WTC11 (cell line): ENCODE data around the gene YTHDF1. TPM values are rescaled to one million over a fixed set of nuclear protein-coding genes. Genes with fewer than 3 reads are reported as not detected.

ENCODE experiments used
- CBFB ChIP-seq: sonication (generic); formaldehyde crosslinking; IDR thresholded peaks from 2 replicates; pipeline ENCODE4 v1.8.1; 2022; ENCODE audit warnings: mild to moderate bottlenecking, low read depth, missing genetic modification reagents
- CREB1 ChIP-seq: sonication (generic); formaldehyde crosslinking; IDR thresholded peaks from 2 replicates; pipeline ENCODE4 v1.8.0; 2023; ENCODE audit warnings: mild to moderate bottlenecking, missing genetic modification reagents
- EMX1 ChIP-seq: fragments of 250-450 bp; sonication (Bioruptor Pico); IDR thresholded peaks from 2 replicates; pipeline ENCODE4 v1.8.0; 2021; ENCODE audit warnings: mild to moderate bottlenecking
- FOXJ3 ChIP-seq: sonication (generic); formaldehyde crosslinking; IDR thresholded peaks from 2 replicates; pipeline ENCODE4 v1.9.0; 2021; ENCODE audit warnings: missing genetic modification reagents, mild to moderate bottlenecking, borderline replicate concordance
- GABPB1 ChIP-seq: sonication (generic); formaldehyde crosslinking; IDR thresholded peaks from 2 replicates; pipeline ENCODE4 v1.8.1; 2023; ENCODE audit warnings: mild to moderate bottlenecking, missing genetic modification reagents
- NFYB ChIP-seq: sonication (generic); formaldehyde crosslinking; conservative IDR thresholded peaks from 2 replicates; pipeline ENCODE4 v1.8.0; 2022; ENCODE audit warnings: low read depth, missing genetic modification reagents
- NR3C1 ChIP-seq: sonication (generic); formaldehyde crosslinking; conservative IDR thresholded peaks from 2 replicates; pipeline ENCODE4 v1.8.1; 2023; ENCODE audit warnings: low read depth, mild to moderate bottlenecking, missing genetic modification reagents
- TP53 ChIP-seq: sonication (generic); formaldehyde crosslinking; IDR thresholded peaks from 2 replicates; pipeline ENCODE4 v1.8.1; 2023; ENCODE audit warnings: mild to moderate bottlenecking, missing genetic modification reagents
- ZNF396 ChIP-seq: fragments of 250-450 bp; sonication (Bioruptor Pico); IDR thresholded peaks from 2 replicates; pipeline ENCODE4 v1.8.0; 2021; ENCODE audit warnings: mild to moderate bottlenecking, moderate library complexity, borderline replicate concordance
- total RNA-seq: library from RNA; stranded (reverse); gene quantifications from 3 replicates; pipeline ENCODE4 v1.2.3, GENCODE V29; 2021
- TF ChIP-seq, protein P1 (sequence below): sonication (generic); formaldehyde crosslinking; IDR thresholded peaks from 2 replicates; pipeline ENCODE4 v1.8.1; 2022; ENCODE audit warnings: mild to moderate bottlenecking, moderate library complexity, missing genetic modification reagents
- TF ChIP-seq, protein P2 (sequence below): sonication (generic); formaldehyde crosslinking; IDR thresholded peaks from 2 replicates; pipeline ENCODE4 v1.8.1; 2022; ENCODE audit warnings: low read depth, missing genetic modification reagents, borderline replicate concordance
- TF ChIP-seq, protein P3 (sequence below): sonication (generic); formaldehyde crosslinking; IDR thresholded peaks from 2 replicates; pipeline ENCODE4 v1.8.1; 2023; ENCODE audit warnings: mild to moderate bottlenecking, missing genetic modification reagents, moderate library complexity
- TF ChIP-seq, protein P4 (sequence below): fragments of 250-450 bp; sonication (Bioruptor Pico); IDR thresholded peaks from 2 replicates; pipeline ENCODE4 v1.8.0; 2021; ENCODE audit warnings: mild to moderate bottlenecking
- TF ChIP-seq, protein P5 (sequence below): fragments of 250-450 bp; sonication (Bioruptor Pico); conservative IDR thresholded peaks from 2 replicates; pipeline ENCODE4 v1.9.0; 2021; ENCODE audit warnings: mild to moderate bottlenecking
- TF ChIP-seq, protein P6 (sequence below): sonication (generic); formaldehyde crosslinking; conservative IDR thresholded peaks from 2 replicates; pipeline ENCODE4 v1.8.1; 2023; ENCODE audit warnings: mild to moderate bottlenecking, low read depth, missing genetic modification reagents, moderate library complexity
- TF ChIP-seq, protein P7 (sequence below): sonication (generic); formaldehyde crosslinking; conservative IDR thresholded peaks from 2 replicates; pipeline ENCODE4 v1.8.1; 2022; ENCODE audit warnings: mild to moderate bottlenecking, missing genetic modification reagents
- TF ChIP-seq, protein P8 (sequence below): sonication (generic); formaldehyde crosslinking; IDR thresholded peaks from 2 replicates; pipeline ENCODE4 v1.8.0; 2023; ENCODE audit warnings: missing genetic modification reagents, mild to moderate bottlenecking, borderline replicate concordance
- TF ChIP-seq, protein P9 (sequence below): sonication (generic); formaldehyde crosslinking; IDR thresholded peaks from 2 replicates; pipeline ENCODE4 v1.8.1; 2023; ENCODE audit warnings: mild to moderate bottlenecking, missing genetic modification reagents

YTHDF1 gene
- total RNA-seq, 1 experiment from 2014 or later, result 61.3 TPM

DNA sequence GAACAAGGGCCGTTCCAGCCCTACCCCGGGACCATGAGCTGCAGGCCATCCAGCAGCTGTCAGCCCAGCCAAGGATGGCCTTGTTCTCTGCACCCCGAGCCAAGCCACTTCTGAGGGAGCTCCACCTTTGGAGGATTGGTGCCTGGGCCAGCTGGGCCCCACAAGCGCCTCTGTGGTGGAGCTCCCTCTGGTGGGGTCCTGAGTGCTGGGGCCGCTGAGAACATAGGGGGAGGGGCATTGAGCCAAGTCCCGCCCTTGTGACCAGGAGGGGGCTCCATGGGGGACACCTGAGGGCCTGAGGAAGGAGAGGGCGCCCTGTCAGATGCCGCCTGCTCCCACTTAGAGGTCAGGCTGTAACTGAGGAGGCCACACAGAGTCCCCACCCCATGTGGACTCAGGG is 43.2 kb downstream of the YTHDF1 start (continued):
- TF ChIP-seq NR3C1 (CRISPR knock-in tag) (no peak), FOXJ3 (CRISPR knock-in tag) (no peak), CREB1 (no peak), EMX1 (CRISPR knock-in tag) (no peak), NFYB (no peak), GABPB1 (0 out of 2 replicates have a peak, but pooled peaks have one; percentile 9), TP53 (CRISPR knock-in tag) (no peak), ZNF396 (no peak), CBFB (CRISPR knock-in tag) (no peak)
- TF ChIP-seq, protein P1, sequence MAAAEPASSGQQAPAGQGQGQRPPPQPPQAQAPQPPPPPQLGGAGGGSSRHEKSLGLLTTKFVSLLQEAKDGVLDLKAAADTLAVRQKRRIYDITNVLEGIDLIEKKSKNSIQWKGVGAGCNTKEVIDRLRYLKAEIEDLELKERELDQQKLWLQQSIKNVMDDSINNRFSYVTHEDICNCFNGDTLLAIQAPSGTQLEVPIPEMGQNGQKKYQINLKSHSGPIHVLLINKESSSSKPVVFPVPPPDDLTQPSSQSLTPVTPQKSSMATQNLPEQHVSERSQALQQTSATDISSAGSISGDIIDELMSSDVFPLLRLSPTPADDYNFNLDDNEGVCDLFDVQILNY (CRISPR knock-in tag), result no peak
- TF ChIP-seq, protein P2, sequence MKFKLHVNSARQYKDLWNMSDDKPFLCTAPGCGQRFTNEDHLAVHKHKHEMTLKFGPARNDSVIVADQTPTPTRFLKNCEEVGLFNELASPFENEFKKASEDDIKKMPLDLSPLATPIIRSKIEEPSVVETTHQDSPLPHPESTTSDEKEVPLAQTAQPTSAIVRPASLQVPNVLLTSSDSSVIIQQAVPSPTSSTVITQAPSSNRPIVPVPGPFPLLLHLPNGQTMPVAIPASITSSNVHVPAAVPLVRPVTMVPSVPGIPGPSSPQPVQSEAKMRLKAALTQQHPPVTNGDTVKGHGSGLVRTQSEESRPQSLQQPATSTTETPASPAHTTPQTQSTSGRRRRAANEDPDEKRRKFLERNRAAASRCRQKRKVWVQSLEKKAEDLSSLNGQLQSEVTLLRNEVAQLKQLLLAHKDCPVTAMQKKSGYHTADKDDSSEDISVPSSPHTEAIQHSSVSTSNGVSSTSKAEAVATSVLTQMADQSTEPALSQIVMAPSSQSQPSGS (CRISPR knock-in tag), result no peak
- TF ChIP-seq, protein P3, sequence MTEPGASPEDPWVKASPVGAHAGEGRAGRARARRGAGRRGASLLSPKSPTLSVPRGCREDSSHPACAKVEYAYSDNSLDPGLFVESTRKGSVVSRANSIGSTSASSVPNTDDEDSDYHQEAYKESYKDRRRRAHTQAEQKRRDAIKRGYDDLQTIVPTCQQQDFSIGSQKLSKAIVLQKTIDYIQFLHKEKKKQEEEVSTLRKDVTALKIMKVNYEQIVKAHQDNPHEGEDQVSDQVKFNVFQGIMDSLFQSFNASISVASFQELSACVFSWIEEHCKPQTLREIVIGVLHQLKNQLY (CRISPR knock-in tag), result no peak
- TF ChIP-seq, protein P4, sequence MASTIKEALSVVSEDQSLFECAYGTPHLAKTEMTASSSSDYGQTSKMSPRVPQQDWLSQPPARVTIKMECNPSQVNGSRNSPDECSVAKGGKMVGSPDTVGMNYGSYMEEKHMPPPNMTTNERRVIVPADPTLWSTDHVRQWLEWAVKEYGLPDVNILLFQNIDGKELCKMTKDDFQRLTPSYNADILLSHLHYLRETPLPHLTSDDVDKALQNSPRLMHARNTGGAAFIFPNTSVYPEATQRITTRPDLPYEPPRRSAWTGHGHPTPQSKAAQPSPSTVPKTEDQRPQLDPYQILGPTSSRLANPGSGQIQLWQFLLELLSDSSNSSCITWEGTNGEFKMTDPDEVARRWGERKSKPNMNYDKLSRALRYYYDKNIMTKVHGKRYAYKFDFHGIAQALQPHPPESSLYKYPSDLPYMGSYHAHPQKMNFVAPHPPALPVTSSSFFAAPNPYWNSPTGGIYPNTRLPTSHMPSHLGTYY (CRISPR knock-in tag), result no peak
- TF ChIP-seq, protein P5, sequence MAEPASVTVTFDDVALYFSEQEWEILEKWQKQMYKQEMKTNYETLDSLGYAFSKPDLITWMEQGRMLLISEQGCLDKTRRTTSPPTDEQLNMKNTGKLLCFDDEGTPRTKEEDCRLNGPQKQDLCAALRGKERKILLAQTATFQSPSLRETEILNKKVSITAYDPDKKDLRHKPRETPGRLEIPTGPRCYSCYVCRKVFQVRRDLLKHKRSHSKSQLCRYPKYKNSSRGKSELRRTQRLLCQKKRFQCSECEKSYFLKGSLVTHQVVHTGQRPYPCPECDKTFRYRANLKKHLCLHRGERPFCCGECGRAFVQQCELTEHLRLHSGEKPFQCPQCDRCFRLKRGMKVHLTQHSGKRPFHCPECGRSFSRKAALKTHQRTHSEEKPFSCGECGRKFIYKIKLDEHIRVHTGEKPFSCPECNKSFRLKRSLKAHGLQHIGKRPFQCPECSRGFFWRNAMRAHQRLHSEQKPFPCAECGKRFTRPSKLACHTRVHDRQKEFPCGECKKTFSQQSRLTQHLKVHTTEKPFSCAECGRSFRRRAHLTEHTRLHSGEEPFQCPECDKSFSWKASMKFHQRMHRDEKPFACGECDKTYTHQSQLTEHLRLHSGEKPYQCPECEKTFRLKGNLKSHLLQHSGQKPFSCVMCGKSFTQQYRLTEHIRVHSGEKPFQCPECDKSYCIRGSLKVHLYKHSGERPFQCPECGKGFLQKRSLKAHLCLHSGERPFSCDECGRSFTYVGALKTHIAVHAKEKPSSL (CRISPR knock-in tag), result no peak
- TF ChIP-seq, protein P6, sequence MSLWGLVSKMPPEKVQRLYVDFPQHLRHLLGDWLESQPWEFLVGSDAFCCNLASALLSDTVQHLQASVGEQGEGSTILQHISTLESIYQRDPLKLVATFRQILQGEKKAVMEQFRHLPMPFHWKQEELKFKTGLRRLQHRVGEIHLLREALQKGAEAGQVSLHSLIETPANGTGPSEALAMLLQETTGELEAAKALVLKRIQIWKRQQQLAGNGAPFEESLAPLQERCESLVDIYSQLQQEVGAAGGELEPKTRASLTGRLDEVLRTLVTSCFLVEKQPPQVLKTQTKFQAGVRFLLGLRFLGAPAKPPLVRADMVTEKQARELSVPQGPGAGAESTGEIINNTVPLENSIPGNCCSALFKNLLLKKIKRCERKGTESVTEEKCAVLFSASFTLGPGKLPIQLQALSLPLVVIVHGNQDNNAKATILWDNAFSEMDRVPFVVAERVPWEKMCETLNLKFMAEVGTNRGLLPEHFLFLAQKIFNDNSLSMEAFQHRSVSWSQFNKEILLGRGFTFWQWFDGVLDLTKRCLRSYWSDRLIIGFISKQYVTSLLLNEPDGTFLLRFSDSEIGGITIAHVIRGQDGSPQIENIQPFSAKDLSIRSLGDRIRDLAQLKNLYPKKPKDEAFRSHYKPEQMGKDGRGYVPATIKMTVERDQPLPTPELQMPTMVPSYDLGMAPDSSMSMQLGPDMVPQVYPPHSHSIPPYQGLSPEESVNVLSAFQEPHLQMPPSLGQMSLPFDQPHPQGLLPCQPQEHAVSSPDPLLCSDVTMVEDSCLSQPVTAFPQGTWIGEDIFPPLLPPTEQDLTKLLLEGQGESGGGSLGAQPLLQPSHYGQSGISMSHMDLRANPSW, result no peak
- TF ChIP-seq, protein P7, sequence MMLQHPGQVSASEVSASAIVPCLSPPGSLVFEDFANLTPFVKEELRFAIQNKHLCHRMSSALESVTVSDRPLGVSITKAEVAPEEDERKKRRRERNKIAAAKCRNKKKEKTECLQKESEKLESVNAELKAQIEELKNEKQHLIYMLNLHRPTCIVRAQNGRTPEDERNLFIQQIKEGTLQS (CRISPR knock-in tag), result no peak
- TF ChIP-seq, protein P8, sequence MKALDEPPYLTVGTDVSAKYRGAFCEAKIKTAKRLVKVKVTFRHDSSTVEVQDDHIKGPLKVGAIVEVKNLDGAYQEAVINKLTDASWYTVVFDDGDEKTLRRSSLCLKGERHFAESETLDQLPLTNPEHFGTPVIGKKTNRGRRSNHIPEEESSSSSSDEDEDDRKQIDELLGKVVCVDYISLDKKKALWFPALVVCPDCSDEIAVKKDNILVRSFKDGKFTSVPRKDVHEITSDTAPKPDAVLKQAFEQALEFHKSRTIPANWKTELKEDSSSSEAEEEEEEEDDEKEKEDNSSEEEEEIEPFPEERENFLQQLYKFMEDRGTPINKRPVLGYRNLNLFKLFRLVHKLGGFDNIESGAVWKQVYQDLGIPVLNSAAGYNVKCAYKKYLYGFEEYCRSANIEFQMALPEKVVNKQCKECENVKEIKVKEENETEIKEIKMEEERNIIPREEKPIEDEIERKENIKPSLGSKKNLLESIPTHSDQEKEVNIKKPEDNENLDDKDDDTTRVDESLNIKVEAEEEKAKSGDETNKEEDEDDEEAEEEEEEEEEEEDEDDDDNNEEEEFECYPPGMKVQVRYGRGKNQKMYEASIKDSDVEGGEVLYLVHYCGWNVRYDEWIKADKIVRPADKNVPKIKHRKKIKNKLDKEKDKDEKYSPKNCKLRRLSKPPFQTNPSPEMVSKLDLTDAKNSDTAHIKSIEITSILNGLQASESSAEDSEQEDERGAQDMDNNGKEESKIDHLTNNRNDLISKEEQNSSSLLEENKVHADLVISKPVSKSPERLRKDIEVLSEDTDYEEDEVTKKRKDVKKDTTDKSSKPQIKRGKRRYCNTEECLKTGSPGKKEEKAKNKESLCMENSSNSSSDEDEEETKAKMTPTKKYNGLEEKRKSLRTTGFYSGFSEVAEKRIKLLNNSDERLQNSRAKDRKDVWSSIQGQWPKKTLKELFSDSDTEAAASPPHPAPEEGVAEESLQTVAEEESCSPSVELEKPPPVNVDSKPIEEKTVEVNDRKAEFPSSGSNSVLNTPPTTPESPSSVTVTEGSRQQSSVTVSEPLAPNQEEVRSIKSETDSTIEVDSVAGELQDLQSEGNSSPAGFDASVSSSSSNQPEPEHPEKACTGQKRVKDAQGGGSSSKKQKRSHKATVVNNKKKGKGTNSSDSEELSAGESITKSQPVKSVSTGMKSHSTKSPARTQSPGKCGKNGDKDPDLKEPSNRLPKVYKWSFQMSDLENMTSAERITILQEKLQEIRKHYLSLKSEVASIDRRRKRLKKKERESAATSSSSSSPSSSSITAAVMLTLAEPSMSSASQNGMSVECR, result no peak
- TF ChIP-seq, protein P9, sequence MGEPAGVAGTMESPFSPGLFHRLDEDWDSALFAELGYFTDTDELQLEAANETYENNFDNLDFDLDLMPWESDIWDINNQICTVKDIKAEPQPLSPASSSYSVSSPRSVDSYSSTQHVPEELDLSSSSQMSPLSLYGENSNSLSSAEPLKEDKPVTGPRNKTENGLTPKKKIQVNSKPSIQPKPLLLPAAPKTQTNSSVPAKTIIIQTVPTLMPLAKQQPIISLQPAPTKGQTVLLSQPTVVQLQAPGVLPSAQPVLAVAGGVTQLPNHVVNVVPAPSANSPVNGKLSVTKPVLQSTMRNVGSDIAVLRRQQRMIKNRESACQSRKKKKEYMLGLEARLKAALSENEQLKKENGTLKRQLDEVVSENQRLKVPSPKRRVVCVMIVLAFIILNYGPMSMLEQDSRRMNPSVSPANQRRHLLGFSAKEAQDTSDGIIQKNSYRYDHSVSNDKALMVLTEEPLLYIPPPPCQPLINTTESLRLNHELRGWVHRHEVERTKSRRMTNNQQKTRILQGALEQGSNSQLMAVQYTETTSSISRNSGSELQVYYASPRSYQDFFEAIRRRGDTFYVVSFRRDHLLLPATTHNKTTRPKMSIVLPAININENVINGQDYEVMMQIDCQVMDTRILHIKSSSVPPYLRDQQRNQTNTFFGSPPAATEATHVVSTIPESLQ (CRISPR knock-in tag), result no peak
